Stimulated activated CD8-positive, alpha-beta memory T cell treated with anti-CD3 and anti-CD28 coated beads, Interleukin-2, amount 100 ng/mL, for 48 hours (primary cell): ENCODE measurements around the gene OTUD6A.

Experiments used
- DNase-seq, 2 donors: peaks; one replicate each; pipeline ENCODE4 v3.0.0-alpha.2; 2020; ENCODE audit warnings: low read depth in 2 of 2

Gene OTUD6A

GRCh38 chrX:70062076-70062475 is at the start of gene OTUD6A:
TSS of gene OTUD6A (plus strand) at chrX:70062457. CDS start at chrX:70062525, 68 bp downstream.
- DNase-seq, result no peak

- no peak for DNase-seq
Observed at GRCh38 chrX:70012756-70013155, 49.5 kb upstream of the OTUD6A start.

- no peak for DNase-seq
Observed at GRCh38 chrX:70013466-70014381, 48.5 kb upstream of the OTUD6A start.

- no peak for DNase-seq
Observed at GRCh38 chrX:70016513-70016912, 45.7 kb upstream of the OTUD6A start.

- no peak for DNase-seq
Observed at GRCh38 chrX:70022616-70023015, 39.6 kb upstream of the OTUD6A start.

- DNase-seq, result no peak
Observed at GRCh38 chrX:70025464-70025863, 36.8 kb upstream of the OTUD6A start.

GRCh38 chrX:70026112-70026850 is 36.0 kb upstream of the OTUD6A start:
- no peak for DNase-seq

- DNase-seq, result no peak
Observed at GRCh38 chrX:70026851-70027200, 35.4 kb upstream of the OTUD6A start.

- no peak for DNase-seq
Observed at GRCh38 chrX:70029863-70030262, 32.4 kb upstream of the OTUD6A start.

GRCh38 chrX:70030301-70030767 is 31.9 kb upstream of the OTUD6A start:
- DNase-seq, result peak in 1 of 2 donors; percentile 9

GRCh38 chrX:70032792-70033191 is 29.5 kb upstream of the OTUD6A start:
- no peak for DNase-seq

GRCh38 chrX:70033348-70034051 is 28.8 kb upstream of the OTUD6A start:
- peak in 1 of 2 donors; percentile 10 for DNase-seq

- no peak for DNase-seq
Observed at GRCh38 chrX:70034646-70035045, 27.6 kb upstream of the OTUD6A start.

- no peak for DNase-seq
Observed at GRCh38 chrX:70038515-70038914, 23.7 kb upstream of the OTUD6A start.

GRCh38 chrX:70038951-70039350 is 23.3 kb upstream of the OTUD6A start:
- DNase-seq, result no peak

GRCh38 chrX:70039758-70040157 is 22.5 kb upstream of the OTUD6A start:
- no peak for DNase-seq

GRCh38 chrX:70041993-70042392 is 20.3 kb upstream of the OTUD6A start:
- DNase-seq, result no peak

- DNase-seq, result no peak
Observed at GRCh38 chrX:70042399-70043371, 19.6 kb upstream of the OTUD6A start.

GRCh38 chrX:70043685-70044084 is 18.6 kb upstream of the OTUD6A start:
- no peak for DNase-seq

GRCh38 chrX:70044541-70045245 is 17.6 kb upstream of the OTUD6A start:
- no peak for DNase-seq
